ENCODE measurements around the gene EXD3. TPM values are rescaled to one million over a fixed set of nuclear protein-coding genes. Genes with fewer than 3 reads are reported as not detected.
A peak's percentile ranks its signal among the peaks of the same experiment; 100 is the strongest.

EXD3 gene
- total RNA-seq, 1 donor from 2014 or later, result 9.2 TPM

- Histone ChIP-seq H3K36me3 (no peaks in the 10 kb centered on the region), H3K27me3 (ENCODE audit: low read depth) (peaks cover 60% of the 10 kb centered on the region), H3K27ac (replicated peaks) (peak overlapping the region; percentile 92), H3K9me3 (replicated peaks) (peaks cover 6% of the 10 kb centered on the region), H3K4me1 (peaks cover 58% of the 10 kb centered on the region), H3K4me3 (peak overlapping the region; percentile 63)
- intact Hi-C loops (cut with micrococcal nuclease), result loop anchor here (5.0 kb wide), 1 partner anchor 112 kb away; no protein-coding TSS in a partner anchor
- TF ChIP-seq CTCF (IDR thresholded peaks at IDR 0.05; ENCODE audit: borderline replicate concordance), result peak; percentile 77
- DNase-seq, result no peak
These were observed 127.6 kb downstream of the EXD3 start for GRCh38 chr9:137295238-137295811.

GRCh38 chr9:137294681-137295237 lies 128.2 kb downstream of the EXD3 start:
- Histone ChIP-seq H3K9me3 (replicated peaks) (peaks cover 6% of the 10 kb centered on the region), H3K27ac (replicated peaks) (peak overlapping the region; percentile 92), H3K36me3 (no peaks in the 10 kb centered on the region), H3K27me3 (ENCODE audit: low read depth) (peaks cover 54% of the 10 kb centered on the region), H3K4me1 (peaks cover 52% of the 10 kb centered on the region), H3K4me3 (peak overlapping the region; percentile 63)
- peak; percentile 45 for TF ChIP-seq CTCF (IDR thresholded peaks at IDR 0.05; ENCODE audit: borderline replicate concordance)
- intact Hi-C loops (cut with micrococcal nuclease), result loop anchor here (5.0 kb wide), 1 partner anchor 113 kb away; no protein-coding TSS in a partner anchor
- no peak for DNase-seq

- peaks cover 50% of the 10 kb centered on the region for H3K27me3 ChIP-seq (ENCODE audit: low read depth)
- H3K9me3 ChIP-seq (replicated peaks), result peaks cover 6% of the 10 kb centered on the region
- H3K36me3 ChIP-seq, result no peaks in the 10 kb centered on the region
- peak overlapping the region; percentile 92 for H3K27ac ChIP-seq (replicated peaks)
- no peak for DNase-seq
- H3K4me1 ChIP-seq, result peaks cover 47% of the 10 kb centered on the region
- TF ChIP-seq CTCF (IDR thresholded peaks at IDR 0.05; ENCODE audit: borderline replicate concordance), result no peak
- intact Hi-C loops (cut with micrococcal nuclease), result no loop called here
- H3K4me3 ChIP-seq, result peak overlapping the region; percentile 11
These were observed 128.8 kb downstream of the EXD3 start for GRCh38 chr9:137294091-137294680.

GRCh38 chr9:137293482-137294090 lies 129.4 kb downstream of the EXD3 start:
- H3K27ac ChIP-seq (replicated peaks), result peak overlapping the region; percentile 36
- no peak for DNase-seq
- peaks cover 41% of the 10 kb centered on the region for H3K4me1 ChIP-seq
- no peak for TF ChIP-seq CTCF (IDR thresholded peaks at IDR 0.05; ENCODE audit: borderline replicate concordance)
- no peaks in the 10 kb centered on the region for H3K36me3 ChIP-seq
- intact Hi-C loops (cut with micrococcal nuclease), result no loop called here
- peak overlapping the region; percentile 11 for H3K4me3 ChIP-seq
- peaks cover 6% of the 10 kb centered on the region for H3K9me3 ChIP-seq (replicated peaks)
- H3K27me3 ChIP-seq (ENCODE audit: low read depth), result peaks cover 44% of the 10 kb centered on the region

- intact Hi-C loops (cut with micrococcal nuclease), result no loop called here
- H3K4me3 ChIP-seq, result no peak overlapping the region
These were observed 129.9 kb downstream of the EXD3 start for GRCh38 chr9:137293094-137293481.

More at GRCh38 chr9:137293094-137293481, 129.9 kb downstream of the EXD3 start:
- Histone ChIP-seq H3K4me1 (peaks cover 37% of the 10 kb centered on the region), H3K9me3 (replicated peaks) (peaks cover 6% of the 10 kb centered on the region), H3K27ac (replicated peaks) (no peak overlapping the region), H3K36me3 (no peaks in the 10 kb centered on the region), H3K27me3 (ENCODE audit: low read depth) (peaks cover 39% of the 10 kb centered on the region)
- TF ChIP-seq CTCF (IDR thresholded peaks at IDR 0.05; ENCODE audit: borderline replicate concordance), result no peak
- DNase-seq, result no peak

Data from left ventricle myocardium inferior (tissue), 1 donor.